Ishikawa (cell line): ENCODE data around the gene AGXT.

Experiments used
- CREB1 ChIP-seq: IDR thresholded peaks from 2 replicates; pipeline ENCODE4 v1.6.1; 2012; ENCODE audit warnings: low read depth
- EP300 ChIP-seq: IDR thresholded peaks from 2 replicates; pipeline ENCODE4 v1.6.1; 2012; ENCODE audit warnings: borderline replicate concordance
- FOXM1 ChIP-seq: IDR thresholded peaks from 2 replicates; pipeline ENCODE4 v1.6.1; 2012; ENCODE audit warnings: low read depth, borderline replicate concordance
- NFIC ChIP-seq: IDR thresholded peaks from 2 replicates; pipeline ENCODE4 v1.6.1; 2012
- RAD21 ChIP-seq: IDR thresholded peaks from 2 replicates; pipeline ENCODE4 v1.6.1; 2012; ENCODE audit warnings: low read depth
- TAF1 ChIP-seq: IDR thresholded peaks from 2 replicates; pipeline ENCODE4 v1.6.1; 2012; ENCODE audit warnings: low read depth, mild to moderate bottlenecking
- YY1 ChIP-seq: IDR thresholded peaks from 2 replicates; pipeline ENCODE4 v1.6.1; 2012; ENCODE audit warnings: low read depth
- ZBTB7A ChIP-seq: IDR thresholded peaks from 2 replicates; pipeline ENCODE4 v1.6.1; 2012; ENCODE audit warnings: low read depth
- TF ChIP-seq, protein P1 (sequence below): IDR thresholded peaks from 2 replicates; pipeline ENCODE4 v1.6.1; 2012; ENCODE audit warnings: low read depth, mild to moderate bottlenecking
- TF ChIP-seq, protein P2 (sequence below): IDR thresholded peaks from 2 replicates; pipeline ENCODE4 v1.6.1; 2012
- TF ChIP-seq, protein P3 (sequence below): IDR thresholded peaks from 2 replicates; pipeline ENCODE4 v1.6.1; 2012

DNA sequence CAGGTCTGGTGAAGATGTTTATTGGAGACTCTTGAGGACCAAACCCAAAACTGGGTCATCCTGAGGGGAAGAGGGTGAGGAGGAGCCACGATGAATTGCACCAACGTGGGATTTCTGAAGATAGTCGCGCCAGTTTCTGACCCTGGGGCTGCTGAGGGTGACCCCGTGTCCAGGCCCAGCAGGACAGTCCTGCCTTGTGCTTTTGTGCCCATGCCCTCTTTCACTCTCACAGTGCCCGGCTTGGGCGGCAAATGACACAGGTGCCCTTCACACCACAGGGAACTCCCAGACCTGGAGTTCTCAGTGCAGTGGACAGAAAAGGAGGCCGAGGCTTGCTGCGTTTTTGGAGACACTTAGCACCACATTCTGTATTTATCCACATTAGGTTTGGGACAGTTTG, 33.1 kb upstream of the AGXT start:
- TF ChIP-seq EP300 = no peak
- TF ChIP-seq FOXM1 = no peak
- TF ChIP-seq YY1 = no peak
- TF ChIP-seq TAF1 = no peak
- TF ChIP-seq ZBTB7A = no peak
- TF ChIP-seq, protein P1, sequence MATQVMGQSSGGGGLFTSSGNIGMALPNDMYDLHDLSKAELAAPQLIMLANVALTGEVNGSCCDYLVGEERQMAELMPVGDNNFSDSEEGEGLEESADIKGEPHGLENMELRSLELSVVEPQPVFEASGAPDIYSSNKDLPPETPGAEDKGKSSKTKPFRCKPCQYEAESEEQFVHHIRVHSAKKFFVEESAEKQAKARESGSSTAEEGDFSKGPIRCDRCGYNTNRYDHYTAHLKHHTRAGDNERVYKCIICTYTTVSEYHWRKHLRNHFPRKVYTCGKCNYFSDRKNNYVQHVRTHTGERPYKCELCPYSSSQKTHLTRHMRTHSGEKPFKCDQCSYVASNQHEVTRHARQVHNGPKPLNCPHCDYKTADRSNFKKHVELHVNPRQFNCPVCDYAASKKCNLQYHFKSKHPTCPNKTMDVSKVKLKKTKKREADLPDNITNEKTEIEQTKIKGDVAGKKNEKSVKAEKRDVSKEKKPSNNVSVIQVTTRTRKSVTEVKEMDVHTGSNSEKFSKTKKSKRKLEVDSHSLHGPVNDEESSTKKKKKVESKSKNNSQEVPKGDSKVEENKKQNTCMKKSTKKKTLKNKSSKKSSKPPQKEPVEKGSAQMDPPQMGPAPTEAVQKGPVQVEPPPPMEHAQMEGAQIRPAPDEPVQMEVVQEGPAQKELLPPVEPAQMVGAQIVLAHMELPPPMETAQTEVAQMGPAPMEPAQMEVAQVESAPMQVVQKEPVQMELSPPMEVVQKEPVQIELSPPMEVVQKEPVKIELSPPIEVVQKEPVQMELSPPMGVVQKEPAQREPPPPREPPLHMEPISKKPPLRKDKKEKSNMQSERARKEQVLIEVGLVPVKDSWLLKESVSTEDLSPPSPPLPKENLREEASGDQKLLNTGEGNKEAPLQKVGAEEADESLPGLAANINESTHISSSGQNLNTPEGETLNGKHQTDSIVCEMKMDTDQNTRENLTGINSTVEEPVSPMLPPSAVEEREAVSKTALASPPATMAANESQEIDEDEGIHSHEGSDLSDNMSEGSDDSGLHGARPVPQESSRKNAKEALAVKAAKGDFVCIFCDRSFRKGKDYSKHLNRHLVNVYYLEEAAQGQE = no peak
- TF ChIP-seq, protein P2, sequence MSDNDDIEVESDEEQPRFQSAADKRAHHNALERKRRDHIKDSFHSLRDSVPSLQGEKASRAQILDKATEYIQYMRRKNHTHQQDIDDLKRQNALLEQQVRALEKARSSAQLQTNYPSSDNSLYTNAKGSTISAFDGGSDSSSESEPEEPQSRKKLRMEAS = no peak
- TF ChIP-seq RAD21 = no peak
- TF ChIP-seq NFIC = no peak
- TF ChIP-seq, protein P3, sequence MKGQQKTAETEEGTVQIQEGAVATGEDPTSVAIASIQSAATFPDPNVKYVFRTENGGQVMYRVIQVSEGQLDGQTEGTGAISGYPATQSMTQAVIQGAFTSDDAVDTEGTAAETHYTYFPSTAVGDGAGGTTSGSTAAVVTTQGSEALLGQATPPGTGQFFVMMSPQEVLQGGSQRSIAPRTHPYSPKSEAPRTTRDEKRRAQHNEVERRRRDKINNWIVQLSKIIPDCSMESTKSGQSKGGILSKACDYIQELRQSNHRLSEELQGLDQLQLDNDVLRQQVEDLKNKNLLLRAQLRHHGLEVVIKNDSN = no peak
- no peak for TF ChIP-seq CREB1
